ENCODE data around the gene RPAIN. TPM values are rescaled to one million over a fixed set of nuclear protein-coding genes. Genes with fewer than 3 reads are reported as not detected.

RPAIN gene
- total and polyA plus RNA-seq, 5 donors: 28.3 to 46.7 (median 29.1) TPM

Other genes with a start within 250 kb of the RPAIN start
- 1 to 10 TPM; 6.8 to 8.2 (median 7.8) TPM for gene ZNF594, start 228.3 kb upstream of the RPAIN start, total RNA-seq
- gene ZNF594, start 228.3 kb upstream of the RPAIN start, polyA plus RNA-seq: 2.4 TPM
- gene SCIMP, start 185.3 kb upstream of the RPAIN start, total RNA-seq: 1 to 10 TPM; 1.9 to 3.7 (median 2.8) TPM
- gene SCIMP, start 185.3 kb upstream of the RPAIN start, polyA plus RNA-seq: 0.38 TPM
- 10 to 100 TPM; 46.1 to 53.2 (median 47.6) TPM for gene RABEP1, start 137.9 kb upstream of the RPAIN start, total RNA-seq
- 18.6 TPM for gene RABEP1, start 137.9 kb upstream of the RPAIN start, polyA plus RNA-seq
- gene NUP88, start 520 bp upstream of the RPAIN start, total RNA-seq: 10 to 100 TPM; 28.5 to 42.1 (median 33.8) TPM
- 38.5 TPM for gene NUP88, start 520 bp upstream of the RPAIN start, polyA plus RNA-seq
- gene C1QBP, start 19.0 kb downstream of the RPAIN start, total RNA-seq: 100 to 1,000 TPM in 1 of 4 donors, 10 to 100 TPM in 3; 86.7 to 101 (median 93.8) TPM
- gene C1QBP, start 19.0 kb downstream of the RPAIN start, polyA plus RNA-seq: 143 TPM
- gene DHX33, start 48.8 kb downstream of the RPAIN start, total RNA-seq: 1 to 10 TPM; 5.1 to 8.5 (median 6.1) TPM
- 2.7 TPM for gene DHX33, start 48.8 kb downstream of the RPAIN start, polyA plus RNA-seq
- 10 to 100 TPM; 26.0 to 38.3 (median 34.9) TPM for gene DERL2, start 66.0 kb downstream of the RPAIN start, total RNA-seq
- 43.0 TPM for gene DERL2, start 66.0 kb downstream of the RPAIN start, polyA plus RNA-seq
- 10 to 100 TPM in 3 of 4 donors, 1 to 10 TPM in 1; 8.1 to 12.3 (median 11.0) TPM for gene MIS12, start 66.4 kb downstream of the RPAIN start, total RNA-seq
- gene MIS12, start 66.4 kb downstream of the RPAIN start, polyA plus RNA-seq: 7.9 TPM
- 10 to 100 TPM; 10.3 to 17.5 (median 11.6) TPM for gene NLRP1, start 164.3 kb downstream of the RPAIN start, total RNA-seq
- 14.5 TPM for gene NLRP1, start 164.3 kb downstream of the RPAIN start, polyA plus RNA-seq